HG03378 (cell line): ENCODE data around the gene MBTPS2.
A peak's percentile ranks its signal among the peaks of the same experiment; 100 is the strongest.
"Not testable (repeated sequence)": the region's sequence is repeated elsewhere in the genome, so short reads cannot be mapped to it uniquely, and the experiment has no call there.

Experiments used
- ATAC-seq: cut with Tn5 transposase; IDR thresholded peaks from one replicate; pipeline ENCODE4 v1.9.1; 2021; ENCODE audit warnings: mild to moderate bottlenecking, moderate library complexity; ENCODE audit not compliant: unreplicated experiment

The MBTPS2 gene

GRCh38 chrX:21855937-21856415 is 16.6 kb downstream of the MBTPS2 start, which contains the start of gene YY2:
Gene YY2, plus strand, starts transcription at chrX:21855987. Its CDS starts 498 bp downstream, at chrX:21856485.
- ATAC-seq, result no peak

GRCh38 chrX:21856504-21856903 is 17.1 kb downstream of the MBTPS2 start:
- no peak for ATAC-seq

- ATAC-seq, result no peak
Observed at GRCh38 chrX:21863241-21863640, 23.8 kb downstream of the MBTPS2 start.

- ATAC-seq, result no peak
Observed at GRCh38 chrX:21865436-21865835, 26.0 kb downstream of the MBTPS2 start.

- ATAC-seq, result no peak
Observed at GRCh38 chrX:21870494-21870893, 31.1 kb downstream of the MBTPS2 start.

- no peak for ATAC-seq
Observed at GRCh38 chrX:21873063-21873775, 33.8 kb downstream of the MBTPS2 start.

GRCh38 chrX:21874182-21874581 is 34.8 kb downstream of the MBTPS2 start:
- not testable (repeated sequence) for ATAC-seq

GRCh38 chrX:21875013-21875412 is 35.6 kb downstream of the MBTPS2 start:
- ATAC-seq, result no peak

- no peak for ATAC-seq
Observed at GRCh38 chrX:21881881-21882574, 42.6 kb downstream of the MBTPS2 start.

- ATAC-seq, result no peak
Observed at GRCh38 chrX:21883258-21883657, 43.8 kb downstream of the MBTPS2 start.

GRCh38 chrX:21885568-21885967 is 46.2 kb downstream of the MBTPS2 start:
- ATAC-seq, result no peak

GRCh38 chrX:21905313-21905712 is 65.9 kb downstream of the MBTPS2 start:
- ATAC-seq, result no peak

- no peak for ATAC-seq
Observed at GRCh38 chrX:21905953-21906352, 66.5 kb downstream of the MBTPS2 start.

GRCh38 chrX:21907260-21907659 is 67.8 kb downstream of the MBTPS2 start:
- no peak for ATAC-seq

- no peak for ATAC-seq
Observed at GRCh38 chrX:21911481-21911880, 72.1 kb downstream of the MBTPS2 start.

GRCh38 chrX:21912220-21912619 is 72.8 kb downstream of the MBTPS2 start:
- ATAC-seq, result no peak

GRCh38 chrX:21912989-21913388 is 73.6 kb downstream of the MBTPS2 start:
- ATAC-seq, result no peak

GRCh38 chrX:21926116-21926515 is 86.7 kb downstream of the MBTPS2 start:
- no peak for ATAC-seq

- ATAC-seq, result peak; percentile 68
Observed at GRCh38 chrX:21926527-21927278, 87.3 kb downstream of the MBTPS2 start.

- no peak for ATAC-seq
Observed at GRCh38 chrX:21929209-21929608, 89.8 kb downstream of the MBTPS2 start.

GRCh38 chrX:21930986-21931385 is 91.6 kb downstream of the MBTPS2 start:
- no peak for ATAC-seq
